ENCODE data around the gene DMKN.

DNA sequence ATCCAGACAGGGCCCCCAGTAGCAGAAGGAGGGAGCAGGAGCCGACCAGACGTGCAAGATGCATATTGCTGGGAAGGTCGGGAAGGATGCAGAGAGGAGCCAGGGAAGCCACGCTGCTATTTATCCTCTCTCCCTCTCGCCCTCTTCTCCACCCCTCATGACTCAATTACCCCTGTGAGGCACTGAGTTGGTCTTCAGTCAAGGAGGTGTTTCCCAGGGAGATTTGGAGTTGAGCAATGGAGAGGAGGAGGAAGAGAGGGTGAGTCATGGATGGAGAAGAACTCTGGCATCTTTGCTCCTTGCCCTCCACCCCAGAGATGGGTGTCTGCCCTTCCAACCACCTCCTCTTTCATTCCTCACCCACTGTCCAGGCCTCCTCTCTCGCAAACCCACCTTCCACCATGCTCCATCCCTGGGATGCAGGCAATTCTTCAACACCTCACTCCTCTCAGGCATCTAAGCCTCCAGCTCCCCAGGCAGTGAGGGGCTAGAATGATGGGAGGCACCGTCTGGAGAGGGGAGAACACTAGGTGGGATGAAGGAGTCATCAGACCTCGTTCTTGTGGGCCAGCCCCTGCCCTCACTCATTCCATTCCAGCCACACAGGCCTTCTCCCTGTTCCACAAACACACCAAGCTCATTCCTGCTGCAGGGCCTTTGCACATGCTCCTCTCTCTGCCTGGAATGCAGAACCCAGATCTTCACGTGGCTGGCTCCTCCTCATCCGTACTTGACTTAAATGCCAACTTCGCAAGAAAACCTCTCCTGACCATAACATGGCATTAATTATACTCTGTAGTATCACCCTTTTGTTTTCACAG is 15.0 kb upstream of the DMKN start, which contains the start of gene SBSN:
- TF ChIP-seq, protein P1, sequence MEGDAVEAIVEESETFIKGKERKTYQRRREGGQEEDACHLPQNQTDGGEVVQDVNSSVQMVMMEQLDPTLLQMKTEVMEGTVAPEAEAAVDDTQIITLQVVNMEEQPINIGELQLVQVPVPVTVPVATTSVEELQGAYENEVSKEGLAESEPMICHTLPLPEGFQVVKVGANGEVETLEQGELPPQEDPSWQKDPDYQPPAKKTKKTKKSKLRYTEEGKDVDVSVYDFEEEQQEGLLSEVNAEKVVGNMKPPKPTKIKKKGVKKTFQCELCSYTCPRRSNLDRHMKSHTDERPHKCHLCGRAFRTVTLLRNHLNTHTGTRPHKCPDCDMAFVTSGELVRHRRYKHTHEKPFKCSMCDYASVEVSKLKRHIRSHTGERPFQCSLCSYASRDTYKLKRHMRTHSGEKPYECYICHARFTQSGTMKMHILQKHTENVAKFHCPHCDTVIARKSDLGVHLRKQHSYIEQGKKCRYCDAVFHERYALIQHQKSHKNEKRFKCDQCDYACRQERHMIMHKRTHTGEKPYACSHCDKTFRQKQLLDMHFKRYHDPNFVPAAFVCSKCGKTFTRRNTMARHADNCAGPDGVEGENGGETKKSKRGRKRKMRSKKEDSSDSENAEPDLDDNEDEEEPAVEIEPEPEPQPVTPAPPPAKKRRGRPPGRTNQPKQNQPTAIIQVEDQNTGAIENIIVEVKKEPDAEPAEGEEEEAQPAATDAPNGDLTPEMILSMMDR (IDR thresholded peaks at IDR 0.05; ENCODE audit: insufficient read depth, low read length) = no peak
- TF ChIP-seq POLR2AphosphoS5 (IDR thresholded peaks at IDR 0.05; ENCODE audit: low read depth) = no peak

All from HL-60 (cell line).